Measurements from ENCODE around the gene TRIP12.
"Not testable (repeated sequence)": the region's sequence is repeated elsewhere in the genome, so short reads cannot be mapped to it uniquely, and the experiment has no call there.

Gene TRIP12

DNA sequence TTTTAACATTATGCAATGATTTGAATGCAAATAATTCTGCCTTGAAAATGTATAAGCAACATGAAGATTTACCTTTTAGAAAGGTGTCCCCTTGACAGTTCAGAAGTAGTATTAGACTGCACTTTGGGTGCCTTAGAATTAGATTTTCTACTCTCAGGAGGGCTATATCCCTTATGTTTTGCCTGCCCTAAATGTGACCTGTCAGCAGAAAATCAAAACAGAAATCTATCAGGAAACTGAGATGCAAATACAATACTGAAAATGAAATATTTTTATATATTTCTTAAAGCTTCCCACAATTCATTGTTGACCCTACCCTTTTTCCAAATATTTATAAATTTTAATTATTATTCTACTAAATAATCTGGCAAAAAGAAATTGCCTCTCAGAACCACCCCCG is 61.5 kb downstream of the TRIP12 start:
- no peak for DNase-seq (ENCODE audit: low read depth)
- TF ChIP-seq, protein P1, sequence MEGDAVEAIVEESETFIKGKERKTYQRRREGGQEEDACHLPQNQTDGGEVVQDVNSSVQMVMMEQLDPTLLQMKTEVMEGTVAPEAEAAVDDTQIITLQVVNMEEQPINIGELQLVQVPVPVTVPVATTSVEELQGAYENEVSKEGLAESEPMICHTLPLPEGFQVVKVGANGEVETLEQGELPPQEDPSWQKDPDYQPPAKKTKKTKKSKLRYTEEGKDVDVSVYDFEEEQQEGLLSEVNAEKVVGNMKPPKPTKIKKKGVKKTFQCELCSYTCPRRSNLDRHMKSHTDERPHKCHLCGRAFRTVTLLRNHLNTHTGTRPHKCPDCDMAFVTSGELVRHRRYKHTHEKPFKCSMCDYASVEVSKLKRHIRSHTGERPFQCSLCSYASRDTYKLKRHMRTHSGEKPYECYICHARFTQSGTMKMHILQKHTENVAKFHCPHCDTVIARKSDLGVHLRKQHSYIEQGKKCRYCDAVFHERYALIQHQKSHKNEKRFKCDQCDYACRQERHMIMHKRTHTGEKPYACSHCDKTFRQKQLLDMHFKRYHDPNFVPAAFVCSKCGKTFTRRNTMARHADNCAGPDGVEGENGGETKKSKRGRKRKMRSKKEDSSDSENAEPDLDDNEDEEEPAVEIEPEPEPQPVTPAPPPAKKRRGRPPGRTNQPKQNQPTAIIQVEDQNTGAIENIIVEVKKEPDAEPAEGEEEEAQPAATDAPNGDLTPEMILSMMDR (conservative IDR thresholded peaks at IDR 0.05; ENCODE audit: low read depth, low read length) = no peak

DNA sequence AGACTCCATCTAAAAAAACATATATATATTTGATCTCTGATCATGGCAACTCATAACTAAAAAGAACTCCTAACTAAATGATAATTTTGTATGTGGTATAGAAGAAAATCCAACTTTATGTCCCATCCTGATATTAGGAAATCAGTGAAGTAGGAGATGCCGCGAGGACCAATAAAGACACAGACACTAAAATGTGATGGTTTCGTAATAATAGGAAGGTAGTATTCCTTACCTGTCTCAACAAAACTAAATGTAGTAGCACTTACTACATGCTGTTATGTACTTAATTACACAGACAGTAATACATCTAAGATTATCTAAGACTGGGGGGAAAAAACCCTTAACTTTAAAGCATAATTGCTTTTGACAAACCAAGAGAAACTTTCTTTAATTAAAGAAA is 63.5 kb downstream of the TRIP12 start:
- TF ChIP-seq, protein P1 (conservative IDR thresholded peaks at IDR 0.05; ENCODE audit: low read depth, low read length) = no peak
- DNase-seq (ENCODE audit: low read depth) = no peak
- H3K4me3 ChIP-seq (ENCODE audit: low read length) = no peak overlapping the region

More for the DNA sequence above, 61.5 kb downstream of the TRIP12 start:
- H3K4me3 ChIP-seq (ENCODE audit: low read length) = no peak overlapping the region

DNA sequence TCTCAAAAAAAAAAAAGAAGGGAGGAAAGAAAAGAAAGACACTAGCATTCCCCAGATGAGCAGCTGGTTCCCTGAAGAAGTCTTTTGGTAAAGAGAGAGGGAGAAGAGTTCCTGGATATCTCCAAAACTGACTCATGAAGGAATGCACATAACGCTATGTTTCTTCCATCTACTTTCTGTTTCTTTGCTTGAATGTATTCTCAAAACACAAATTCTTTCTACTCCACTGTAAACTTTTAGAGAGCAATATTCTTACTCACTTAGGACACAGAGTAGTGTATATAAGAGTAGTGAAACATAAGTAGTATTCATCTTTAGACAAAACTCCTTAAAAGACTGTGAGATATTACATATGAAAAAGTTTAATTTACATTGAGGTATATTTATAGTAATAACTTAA is 64.2 kb downstream of the TRIP12 start:
- H3K4me3 ChIP-seq (ENCODE audit: low read length) = no peak overlapping the region
- DNase-seq (ENCODE audit: low read depth) = no peak
- TF ChIP-seq, protein P1 (conservative IDR thresholded peaks at IDR 0.05; ENCODE audit: low read depth, low read length) = no peak

DNA sequence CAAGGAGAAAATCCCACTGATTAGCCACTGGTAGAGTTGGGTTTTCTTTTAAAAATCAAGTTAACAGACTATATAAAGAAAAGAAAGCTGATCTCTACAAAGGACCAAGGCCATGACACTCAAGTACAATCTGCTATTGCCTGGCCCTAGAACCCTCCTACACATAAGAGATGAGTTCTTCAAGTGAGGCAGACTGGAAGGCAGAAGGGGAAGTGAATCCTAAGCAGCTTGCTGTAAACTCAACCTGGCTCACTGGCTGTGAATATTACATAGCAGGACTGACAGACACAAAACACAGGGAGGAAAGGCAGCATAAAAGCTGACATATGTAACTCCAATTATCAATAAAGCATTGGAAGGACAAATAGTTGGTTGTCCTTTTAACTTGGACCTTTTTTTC is 65.4 kb downstream of the TRIP12 start:
- no peak overlapping the region for H3K4me3 ChIP-seq (ENCODE audit: low read length)
- TF ChIP-seq, protein P1 (conservative IDR thresholded peaks at IDR 0.05; ENCODE audit: low read depth, low read length) = no peak
- no peak for DNase-seq (ENCODE audit: low read depth)

DNA sequence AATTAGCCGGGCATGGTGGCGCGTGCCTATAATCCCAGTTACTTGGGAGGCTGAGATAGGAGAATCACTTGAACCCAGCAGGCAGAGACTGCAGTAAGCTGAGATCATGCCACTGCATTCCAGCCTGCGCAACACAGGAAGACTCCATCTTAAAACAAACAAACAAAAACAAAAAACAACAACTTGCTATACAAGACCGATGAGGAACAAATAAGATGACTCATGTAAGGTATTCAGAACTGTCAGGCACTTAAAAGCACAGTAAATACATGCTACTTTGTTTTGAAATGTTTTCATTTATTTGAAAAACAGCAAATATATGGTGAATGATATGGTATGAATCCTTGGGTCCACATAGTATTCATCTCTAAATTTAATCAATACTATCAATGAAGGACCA is 66.7 kb downstream of the TRIP12 start:
- TF ChIP-seq, protein P1 (conservative IDR thresholded peaks at IDR 0.05; ENCODE audit: low read depth, low read length) = no peak
- DNase-seq (ENCODE audit: low read depth) = no peak
- H3K4me3 ChIP-seq (ENCODE audit: low read length) = no peak overlapping the region

DNA sequence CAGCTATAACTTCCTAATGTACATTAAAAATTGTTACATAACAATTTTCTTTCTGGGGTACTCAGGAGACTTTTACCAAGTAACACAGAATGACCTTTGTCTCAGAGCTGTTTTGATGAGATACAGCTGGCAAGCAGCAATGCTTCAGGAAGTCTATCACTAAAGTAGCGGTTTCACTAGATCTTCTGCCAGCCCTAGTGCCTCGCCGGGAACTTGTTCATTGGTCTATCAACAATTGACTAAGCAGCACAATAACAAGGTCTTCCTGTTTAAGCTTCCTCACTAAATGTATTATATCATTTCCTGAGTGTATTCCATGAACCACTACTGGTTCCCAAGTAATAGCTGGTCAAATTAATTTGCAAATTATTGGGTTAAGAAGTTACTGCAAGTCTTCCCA is 69.2 kb downstream of the TRIP12 start:
- TF ChIP-seq, protein P1 (conservative IDR thresholded peaks at IDR 0.05; ENCODE audit: low read depth, low read length) = no peak
- no peak overlapping the region for H3K4me3 ChIP-seq (ENCODE audit: low read length)
- DNase-seq (ENCODE audit: low read depth) = no peak

DNA sequence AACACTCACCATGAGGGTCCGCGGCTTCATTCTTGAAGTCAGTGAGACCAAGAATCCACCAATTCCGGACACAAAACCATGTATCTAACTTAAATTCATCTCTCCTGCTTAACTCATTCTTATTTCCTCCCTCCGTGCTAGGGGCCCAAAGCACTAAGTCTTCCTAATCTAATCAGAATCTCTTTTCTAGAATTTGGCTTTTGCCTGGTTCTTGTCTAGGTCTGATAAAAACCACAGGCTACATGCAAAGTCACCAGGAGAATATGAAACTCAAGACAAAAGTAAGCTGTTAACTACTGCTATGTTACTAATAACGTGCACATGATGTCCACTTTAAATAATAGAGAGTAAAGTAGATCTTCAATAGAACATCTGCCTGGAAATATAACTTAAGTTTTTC is 69.9 kb downstream of the TRIP12 start:
- H3K4me3 ChIP-seq (ENCODE audit: low read length) = no peak overlapping the region
- DNase-seq (ENCODE audit: low read depth) = no peak
- TF ChIP-seq, protein P1 (conservative IDR thresholded peaks at IDR 0.05; ENCODE audit: low read depth, low read length) = no peak

DNA sequence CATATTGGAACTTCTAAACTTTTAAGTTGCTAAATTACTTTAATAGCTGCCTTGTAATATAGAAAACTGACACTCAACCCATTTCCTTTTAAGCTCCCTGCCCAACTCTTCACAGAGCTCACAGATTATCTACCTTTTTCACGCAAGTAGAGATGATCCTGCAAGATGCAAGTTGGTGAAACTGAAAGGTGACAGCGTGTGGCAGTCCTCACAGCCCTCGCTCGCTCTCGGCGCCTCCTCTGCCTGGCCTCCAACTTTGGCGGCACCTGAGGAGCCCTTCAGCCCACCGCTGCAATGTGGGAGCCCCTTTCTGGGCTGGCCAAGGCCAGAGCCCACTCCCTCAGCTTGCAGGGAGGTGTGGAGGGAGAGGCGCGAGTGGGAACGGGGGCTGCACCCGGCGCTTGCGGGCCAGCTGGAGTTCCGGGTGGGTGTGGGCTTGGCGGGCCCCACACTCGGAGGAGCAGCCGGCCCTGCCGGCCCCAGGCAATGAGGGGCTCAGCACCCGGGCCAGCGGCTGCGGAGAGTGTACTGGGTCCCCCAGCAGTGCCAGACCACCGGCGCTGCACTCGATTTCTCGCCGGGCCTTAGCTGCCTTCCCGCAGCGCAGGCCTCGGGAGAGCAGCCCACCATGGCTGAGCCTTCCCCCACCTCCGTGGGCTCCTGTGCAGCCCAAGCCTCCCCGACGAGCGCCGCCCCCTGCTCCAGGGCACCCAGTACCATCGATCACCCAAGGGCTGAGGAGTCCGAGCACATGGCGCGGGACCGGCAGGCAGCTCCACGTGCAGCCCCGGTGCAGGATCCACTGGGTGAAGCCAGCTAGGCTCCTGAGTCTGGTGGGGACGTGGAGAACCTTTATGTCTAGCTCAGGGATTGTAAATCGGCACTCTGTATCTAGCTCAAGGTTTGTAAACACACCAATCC is 71.2 kb downstream of the TRIP12 start:
- not testable (repeated sequence) for DNase-seq (ENCODE audit: low read depth); H3K4me3 ChIP-seq (ENCODE audit: low read length)

All from retinal pigment epithelial cell (primary cell).